GM18508 (cell line): ENCODE results near the gene HOXD1.

Experiments
- ATAC-seq: cut with Tn5 transposase; IDR thresholded peaks from one replicate; pipeline ENCODE4 v1.9.1; 2021; ENCODE audit warnings: moderate number of reproducible peaks; ENCODE audit not compliant: insufficient read depth, unreplicated experiment

The HOXD1 gene

DNA sequence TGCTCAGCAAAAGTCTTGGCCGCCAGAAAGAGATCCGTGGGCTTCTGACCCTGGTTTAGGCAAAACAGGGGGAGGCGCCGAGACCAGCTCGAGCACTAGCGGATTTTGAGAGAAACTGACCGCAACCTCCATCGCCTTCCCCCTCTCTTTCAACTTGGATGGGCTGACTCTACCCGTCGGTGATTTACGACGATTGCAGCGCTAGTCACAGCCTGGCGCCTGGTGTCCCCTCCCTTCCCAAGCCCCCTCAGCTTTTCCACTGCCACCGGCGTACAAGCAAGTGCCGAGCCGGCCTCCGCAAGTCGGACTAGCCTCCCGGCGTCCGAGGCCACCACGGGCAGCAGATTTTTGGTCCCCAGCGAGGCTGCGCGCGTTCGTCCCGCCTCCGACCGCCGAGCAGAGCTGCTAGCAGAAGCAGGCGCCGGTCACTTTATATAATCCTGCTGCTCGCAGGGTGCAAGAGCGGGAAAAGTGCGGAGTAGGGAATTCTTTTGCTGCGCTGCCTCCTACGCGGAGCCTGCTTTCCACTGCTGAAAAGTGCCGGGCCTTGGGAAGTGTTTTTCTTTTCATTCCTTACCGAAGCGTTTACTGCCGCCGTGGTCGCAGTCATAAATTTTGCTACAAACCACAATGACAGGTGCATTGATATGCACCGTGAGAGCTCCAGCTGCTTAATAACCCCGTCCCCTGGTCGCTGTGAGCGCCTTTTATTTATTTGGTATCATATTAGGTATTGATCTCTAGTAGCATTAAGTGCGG lies 23.7 kb upstream of the HOXD1 start:
- no peak for ATAC-seq

- no peak for ATAC-seq
Observed at GRCh38 chr2:176165370-176166050, 23.0 kb upstream of the HOXD1 start.

DNA sequence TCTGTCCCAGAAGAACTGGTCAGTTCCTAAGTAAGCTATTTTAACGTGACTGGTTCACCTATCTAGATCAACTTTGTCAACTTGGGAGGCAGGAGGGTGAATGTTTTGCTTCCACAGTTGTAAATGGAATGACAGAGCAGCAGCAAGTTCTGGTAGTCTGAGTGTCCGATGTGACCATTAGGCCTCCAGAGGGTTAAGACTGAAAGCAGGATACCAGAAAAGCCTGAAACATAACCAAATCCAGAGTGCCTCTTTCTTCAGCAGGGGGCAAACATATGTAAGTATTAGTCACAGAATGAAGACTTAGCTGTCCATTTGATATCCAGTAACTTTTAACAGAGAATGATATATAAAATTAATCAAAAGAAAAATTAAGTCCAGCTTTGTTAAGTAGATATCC lies 22.2 kb upstream of the HOXD1 start:
- no peak for ATAC-seq

- ATAC-seq = no peak
Observed at GRCh38 chr2:176167398-176167797, 21.1 kb upstream of the HOXD1 start.

DNA sequence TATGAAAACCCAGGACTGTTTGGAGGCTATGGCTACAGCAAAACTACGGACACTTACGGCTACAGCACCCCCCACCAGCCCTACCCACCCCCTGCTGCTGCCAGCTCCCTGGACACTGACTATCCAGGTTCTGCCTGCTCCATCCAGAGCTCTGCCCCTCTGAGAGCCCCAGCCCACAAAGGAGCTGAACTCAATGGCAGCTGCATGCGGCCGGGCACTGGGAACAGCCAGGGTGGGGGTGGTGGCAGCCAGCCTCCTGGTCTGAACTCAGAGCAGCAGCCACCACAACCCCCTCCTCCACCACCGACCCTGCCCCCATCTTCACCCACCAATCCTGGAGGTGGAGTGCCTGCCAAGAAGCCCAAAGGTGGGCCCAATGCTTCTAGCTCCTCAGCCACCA lies 19.3 kb upstream of the HOXD1 start:
- ATAC-seq = no peak

- no peak for ATAC-seq
Observed at GRCh38 chr2:176169711-176170110, 18.8 kb upstream of the HOXD1 start.

DNA sequence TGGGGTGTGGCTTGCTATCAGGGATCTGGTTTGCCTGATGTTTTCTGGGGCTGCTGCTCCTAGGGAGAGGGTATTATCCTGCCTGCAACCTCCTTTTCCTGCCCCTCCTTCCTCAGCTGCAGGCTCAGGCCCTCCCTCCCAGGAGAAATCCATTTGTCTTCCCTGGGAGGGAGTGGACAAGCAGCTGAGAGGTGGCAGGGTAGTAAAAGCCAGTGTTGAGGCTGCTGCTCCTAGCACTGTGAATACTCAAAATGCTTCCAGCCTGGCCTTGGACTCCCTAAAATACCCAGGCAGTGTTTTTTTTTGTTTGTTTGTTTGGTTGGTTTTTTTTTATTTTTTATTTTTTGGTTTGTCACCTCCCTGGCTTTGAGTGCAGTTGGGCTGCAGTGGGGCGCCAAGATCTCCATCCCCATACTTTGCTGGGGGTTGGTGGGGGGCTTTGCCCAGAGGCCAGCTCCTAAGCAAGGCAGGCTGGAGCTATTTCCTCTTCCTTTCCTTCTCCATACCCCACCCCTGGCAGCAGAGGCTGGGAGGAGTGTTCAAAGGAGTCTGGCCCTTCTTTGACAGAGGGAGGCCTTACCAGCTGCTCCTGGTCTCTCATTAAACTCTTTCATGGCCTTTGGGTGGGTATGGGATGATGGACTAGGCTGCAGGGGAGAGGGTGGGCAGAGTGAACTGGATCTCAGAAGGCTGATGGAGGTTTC lies 17.7 kb upstream of the HOXD1 start:
- no peak for ATAC-seq

DNA sequence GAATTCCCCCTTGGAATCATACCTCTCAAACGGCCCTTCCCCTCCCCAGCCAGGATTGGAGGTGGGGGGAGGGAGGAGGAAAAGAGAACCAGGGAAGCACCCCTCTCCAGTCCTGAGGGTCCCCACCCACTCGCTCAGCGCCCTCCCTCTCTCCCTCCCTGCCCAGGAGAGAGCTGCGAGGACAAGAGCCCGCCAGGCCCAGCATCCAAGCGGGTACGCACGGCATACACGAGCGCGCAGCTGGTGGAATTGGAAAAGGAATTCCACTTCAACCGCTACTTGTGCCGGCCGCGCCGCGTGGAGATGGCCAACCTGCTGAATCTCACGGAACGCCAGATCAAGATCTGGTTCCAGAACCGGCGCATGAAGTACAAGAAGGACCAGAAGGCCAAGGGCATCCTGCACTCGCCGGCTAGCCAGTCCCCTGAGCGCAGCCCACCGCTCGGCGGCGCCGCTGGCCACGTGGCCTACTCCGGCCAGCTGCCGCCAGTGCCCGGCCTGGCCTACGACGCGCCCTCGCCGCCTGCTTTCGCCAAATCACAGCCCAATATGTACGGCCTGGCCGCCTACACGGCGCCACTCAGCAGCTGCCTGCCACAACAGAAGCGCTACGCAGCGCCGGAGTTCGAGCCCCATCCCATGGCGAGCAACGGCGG lies 17.0 kb upstream of the HOXD1 start:
- ATAC-seq = no peak

DNA sequence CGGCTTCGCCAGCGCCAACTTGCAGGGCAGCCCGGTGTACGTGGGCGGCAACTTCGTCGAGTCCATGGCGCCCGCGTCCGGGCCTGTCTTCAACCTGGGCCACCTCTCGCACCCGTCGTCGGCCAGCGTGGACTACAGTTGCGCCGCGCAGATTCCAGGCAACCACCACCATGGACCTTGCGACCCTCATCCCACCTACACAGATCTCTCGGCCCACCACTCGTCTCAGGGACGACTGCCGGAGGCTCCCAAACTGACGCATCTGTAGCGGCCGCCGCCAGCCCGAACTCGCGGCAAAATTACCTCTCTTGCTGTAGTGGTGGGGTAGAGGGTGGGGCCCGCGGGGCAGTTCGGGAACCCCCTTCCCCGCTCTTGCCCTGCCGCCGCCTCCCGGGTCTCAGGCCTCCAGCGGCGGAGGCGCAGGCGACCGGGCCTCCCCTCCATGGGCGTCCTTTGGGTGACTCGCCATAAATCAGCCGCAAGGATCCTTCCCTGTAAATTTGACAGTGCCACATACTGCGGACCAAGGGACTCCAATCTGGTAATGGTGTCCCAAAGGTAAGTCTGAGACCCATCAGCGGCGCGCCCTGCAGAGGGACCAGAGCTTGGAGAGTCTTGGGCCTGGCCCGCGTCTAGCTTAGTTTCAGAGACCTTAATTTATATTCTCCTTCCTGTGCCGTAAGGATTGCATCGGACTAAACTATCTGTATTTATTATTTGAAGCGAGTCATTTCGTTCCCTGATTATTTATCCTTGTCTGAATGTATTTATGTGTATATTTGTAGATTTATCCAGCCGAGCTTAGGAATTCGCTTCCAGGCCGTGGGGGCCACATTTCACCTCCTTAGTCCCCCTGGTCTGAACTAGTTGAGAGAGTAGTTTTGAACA lies 16.2 kb upstream of the HOXD1 start:
- ATAC-seq = no peak

DNA sequence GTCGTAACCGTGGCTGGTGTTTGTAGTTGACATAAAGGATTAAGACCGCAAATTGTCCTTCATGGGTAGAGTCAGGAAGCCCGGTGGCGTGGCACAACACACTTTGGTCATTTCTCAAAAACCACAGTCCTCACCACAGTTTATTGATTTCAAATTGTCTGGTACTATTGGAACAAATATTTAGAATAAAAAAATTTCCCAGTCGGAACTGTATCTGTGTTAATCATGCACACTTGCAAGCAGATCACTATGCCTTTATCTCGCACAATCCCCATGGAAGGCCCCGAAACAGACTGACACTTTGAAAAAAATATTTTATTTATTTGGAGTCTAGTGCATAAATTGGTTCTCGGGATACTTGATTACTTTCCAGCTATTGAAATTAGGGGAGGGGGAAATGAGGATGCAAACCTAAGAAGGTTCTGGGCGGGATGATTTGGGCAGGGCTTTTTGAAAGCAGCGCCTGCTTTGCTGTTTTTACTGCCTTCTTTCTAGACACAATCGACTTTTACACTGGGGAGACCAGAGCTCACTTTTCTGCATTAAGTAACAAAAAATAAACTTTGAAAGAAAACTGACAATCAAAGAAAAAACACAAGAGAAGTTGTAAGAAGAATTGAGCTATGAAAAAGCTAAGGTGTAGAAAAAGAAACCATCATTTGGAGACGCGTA lies 15.4 kb upstream of the HOXD1 start:
- no peak for ATAC-seq

- no peak for ATAC-seq
Observed at GRCh38 chr2:176173567-176174381, 14.7 kb upstream of the HOXD1 start.

GRCh38 chr2:176174382-176174823 lies 14.1 kb upstream of the HOXD1 start:
- ATAC-seq = no peak

DNA sequence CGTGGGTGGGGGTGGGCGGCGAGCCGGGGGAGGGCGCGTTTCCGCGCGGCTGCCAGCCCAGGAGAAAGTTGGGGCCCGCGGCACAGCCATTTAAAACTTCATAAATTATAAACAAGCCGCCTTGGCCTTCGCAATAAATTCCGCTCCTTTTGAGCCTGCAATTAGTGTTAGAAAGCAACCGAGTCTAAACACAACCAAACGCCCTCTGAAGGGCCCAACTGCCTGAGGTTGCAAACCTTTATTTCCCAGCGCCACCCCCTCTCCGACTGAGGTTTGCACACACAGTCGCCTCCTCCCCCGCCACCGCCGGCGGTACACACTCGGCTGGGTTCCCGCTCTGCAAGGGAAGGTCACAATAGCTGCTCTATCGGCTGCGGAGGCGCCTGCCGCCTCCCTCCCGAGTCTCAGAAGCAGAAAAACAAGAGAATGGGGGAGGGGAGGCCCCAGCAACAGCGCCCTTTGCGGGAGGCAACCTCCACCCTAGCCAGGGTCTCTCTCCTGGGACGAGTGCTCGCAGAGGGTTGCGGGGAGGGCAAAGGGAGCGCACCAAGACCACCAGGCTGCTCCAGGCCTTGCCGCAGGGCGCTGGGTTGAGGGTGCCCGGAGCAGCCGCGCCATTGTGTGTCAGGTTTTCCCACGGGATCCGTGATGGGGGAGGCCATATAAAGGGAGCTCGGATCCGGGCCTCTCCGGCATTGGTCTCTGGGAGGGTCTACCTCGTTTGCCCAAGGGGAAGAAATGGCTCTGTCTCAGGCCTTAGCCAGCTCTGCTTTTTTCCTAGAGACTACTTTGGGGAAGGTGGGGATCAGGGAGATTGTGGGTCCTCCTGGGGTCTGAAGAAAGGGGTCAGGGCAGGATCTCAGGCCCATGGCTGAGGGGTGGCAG lies 13.4 kb upstream of the HOXD1 start:
- no peak for ATAC-seq

- ATAC-seq = no peak
Observed at GRCh38 chr2:176175709-176176607, 12.5 kb upstream of the HOXD1 start.

DNA sequence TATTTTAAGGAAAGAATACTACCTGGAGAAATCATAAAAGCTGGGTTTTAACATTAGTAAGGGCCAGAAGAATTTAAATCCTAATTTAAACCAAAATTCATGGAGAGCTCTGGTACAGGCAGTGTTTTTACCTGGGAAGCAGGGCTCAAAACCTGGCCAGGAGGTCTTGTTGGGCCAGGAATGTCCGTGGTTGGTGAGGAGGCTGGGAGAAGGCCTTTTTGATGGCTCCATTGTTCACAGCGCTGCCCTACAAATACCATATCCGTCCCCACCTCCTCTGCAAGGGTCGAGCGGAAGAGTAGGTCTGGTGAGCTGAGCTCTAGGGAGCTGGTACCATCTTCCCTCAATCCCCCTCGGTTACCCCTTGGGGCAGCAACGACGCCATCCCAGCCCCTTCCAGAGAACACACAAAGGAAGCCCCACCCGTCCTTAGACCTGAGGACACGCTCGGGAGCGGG lies 10.9 kb upstream of the HOXD1 start:
- no peak for ATAC-seq

DNA sequence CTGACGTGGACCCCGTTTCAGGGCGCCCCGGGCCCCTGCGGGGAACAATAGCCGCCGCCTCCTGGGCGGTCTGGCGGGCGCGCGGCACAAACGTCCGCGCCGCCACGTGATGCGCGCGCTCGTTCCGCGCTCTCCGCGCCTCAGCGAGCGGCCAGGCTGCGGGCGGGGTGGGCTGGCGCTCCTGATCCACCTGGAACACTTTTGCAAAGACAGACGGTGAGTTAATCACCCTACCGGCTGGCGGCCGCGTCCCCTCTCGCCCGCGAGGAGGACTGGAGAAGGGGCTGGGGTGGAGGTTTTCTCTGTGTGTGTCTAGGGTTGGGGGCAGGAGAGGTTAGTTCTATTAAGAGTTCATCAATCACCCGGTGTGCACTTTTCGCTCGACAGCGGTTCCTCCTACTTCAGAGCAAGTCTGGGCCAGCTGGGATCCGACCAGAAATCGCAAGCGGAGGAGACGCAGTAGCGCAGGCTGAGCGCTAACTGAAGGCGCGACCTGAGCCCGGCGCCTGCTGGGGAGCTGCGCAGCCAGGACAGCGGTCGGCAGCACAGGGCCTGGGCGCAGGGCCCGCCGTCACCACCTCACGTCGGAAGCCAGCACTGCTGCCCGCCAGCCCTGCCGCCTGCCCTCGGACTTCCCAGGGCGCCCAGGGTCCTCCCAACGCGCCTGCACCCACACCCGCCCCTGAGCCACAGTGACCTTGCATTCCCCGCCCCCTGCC lies 10.3 kb upstream of the HOXD1 start:
- no peak for ATAC-seq
